HG02610 (cell line): ENCODE measurements around the gene MED9.

ENCODE experiments used
- ATAC-seq: cut with Tn5 transposase; IDR thresholded peaks from one replicate; pipeline ENCODE4 v1.9.1; 2021; ENCODE audit warnings: mild to moderate bottlenecking, moderate library complexity; ENCODE audit not compliant: unreplicated experiment

MED9 gene

GRCh38 chr17:17533901-17534441, 57.2 kb downstream of the MED9 start:
- ATAC-seq: no peak

GRCh38 chr17:17535957-17536356, 59.2 kb downstream of the MED9 start:
- no peak for ATAC-seq

- no peak for ATAC-seq
Observed at GRCh38 chr17:17536702-17537101, 59.9 kb downstream of the MED9 start.

GRCh38 chr17:17537311-17538099, 60.7 kb downstream of the MED9 start:
- ATAC-seq: no peak

GRCh38 chr17:17538417-17539391, 61.9 kb downstream of the MED9 start:
- no peak for ATAC-seq

GRCh38 chr17:17539591-17539990, 62.8 kb downstream of the MED9 start:
- ATAC-seq: no peak

- no peak for ATAC-seq
Observed at GRCh38 chr17:17540278-17540906, 63.6 kb downstream of the MED9 start.

- ATAC-seq: no peak
Observed at GRCh38 chr17:17540935-17541639, 64.3 kb downstream of the MED9 start.

- ATAC-seq: no peak
Observed at GRCh38 chr17:17541640-17542001, 64.8 kb downstream of the MED9 start.
